ENCODE data around the gene PLCXD3.

PLCXD3 gene

GRCh38 chr5:41290810-41291209 lies 219.6 kb downstream of the PLCXD3 start:
- Histone ChIP-seq H3K27me3 (ENCODE audit: insufficient read depth, low read length, poor library complexity, severe bottlenecking) (no peaks in the 10 kb centered on the region), H2AFZ (ENCODE audit: low read length) (no peak overlapping the region), H3K79me2 (ENCODE audit: insufficient read depth, low read length) (no peaks in the 10 kb centered on the region), H3K36me3 (ENCODE audit: insufficient read depth, low read length) (no peaks in the 10 kb centered on the region), H3K9me2 (replicated peaks; ENCODE audit: low read depth, low read length) (no peaks in the 10 kb centered on the region), H3K4me2 (ENCODE audit: low read depth, low read length, poor library complexity, severe bottlenecking) (no peak overlapping the region), H3K9me3 (ENCODE audit: insufficient read depth, low read depth, low read length) (no peaks in the 10 kb centered on the region), H3F3A (ENCODE audit: low read depth) (no peaks in the 10 kb centered on the region), H3K4me1 (ENCODE audit: insufficient read depth, low read length, poor library complexity, severe bottlenecking) (no peaks in the 10 kb centered on the region), H3K4me3 (ENCODE audit: low read length, poor library complexity, severe bottlenecking) (no peak overlapping the region), H3K9ac (ENCODE audit: low read depth, low read length, poor library complexity, severe bottlenecking) (no peak overlapping the region), H4K20me1 (ENCODE audit: insufficient read depth, low read length, poor library complexity, severe bottlenecking) (no peaks in the 10 kb centered on the region)
- TF ChIP-seq EZH2phosphoT487 (IDR thresholded peaks at IDR 0.05; ENCODE audit: borderline replicate concordance), result no peak
- no peak for TF ChIP-seq CTCF (conservative IDR thresholded peaks at IDR 0.05; ENCODE audit: low read length)

- TF ChIP-seq CTCF (conservative IDR thresholded peaks at IDR 0.05; ENCODE audit: low read length), result no peak
- TF ChIP-seq EZH2phosphoT487 (IDR thresholded peaks at IDR 0.05; ENCODE audit: borderline replicate concordance), result no peak
- no peaks in the 10 kb centered on the region for H3K9me2 ChIP-seq (replicated peaks; ENCODE audit: low read depth, low read length)
- H3K9ac ChIP-seq (ENCODE audit: low read depth, low read length, poor library complexity, severe bottlenecking), result no peak overlapping the region
- no peak overlapping the region for H3K4me3 ChIP-seq (ENCODE audit: low read length, poor library complexity, severe bottlenecking)
- no peaks in the 10 kb centered on the region for H3K4me1 ChIP-seq (ENCODE audit: insufficient read depth, low read length, poor library complexity, severe bottlenecking)
- H3K9me3 ChIP-seq (ENCODE audit: insufficient read depth, low read depth, low read length), result no peaks in the 10 kb centered on the region
- no peak overlapping the region for H2AFZ ChIP-seq (ENCODE audit: low read length)
- H3K36me3 ChIP-seq (ENCODE audit: insufficient read depth, low read length), result no peaks in the 10 kb centered on the region
- no peaks in the 10 kb centered on the region for H3K27me3 ChIP-seq (ENCODE audit: insufficient read depth, low read length, poor library complexity, severe bottlenecking)
- H3F3A ChIP-seq (ENCODE audit: low read depth), result no peaks in the 10 kb centered on the region
- H4K20me1 ChIP-seq (ENCODE audit: insufficient read depth, low read length, poor library complexity, severe bottlenecking), result no peaks in the 10 kb centered on the region
- H3K4me2 ChIP-seq (ENCODE audit: low read depth, low read length, poor library complexity, severe bottlenecking), result no peak overlapping the region
- H3K79me2 ChIP-seq (ENCODE audit: insufficient read depth, low read length), result no peaks in the 10 kb centered on the region
Measured at GRCh38 chr5:41289970-41290464, 220.4 kb downstream of the PLCXD3 start.

GRCh38 chr5:41286696-41287095 lies 223.7 kb downstream of the PLCXD3 start:
- no peak overlapping the region for H3K9ac ChIP-seq (ENCODE audit: low read depth, low read length, poor library complexity, severe bottlenecking)
- H3K9me2 ChIP-seq (replicated peaks; ENCODE audit: low read depth, low read length), result no peaks in the 10 kb centered on the region
- H3F3A ChIP-seq (ENCODE audit: low read depth), result no peaks in the 10 kb centered on the region
- no peaks in the 10 kb centered on the region for H3K27me3 ChIP-seq (ENCODE audit: insufficient read depth, low read length, poor library complexity, severe bottlenecking)
- no peak overlapping the region for H3K4me2 ChIP-seq (ENCODE audit: low read depth, low read length, poor library complexity, severe bottlenecking)
- no peaks in the 10 kb centered on the region for H3K4me1 ChIP-seq (ENCODE audit: insufficient read depth, low read length, poor library complexity, severe bottlenecking)
- H3K4me3 ChIP-seq (ENCODE audit: low read length, poor library complexity, severe bottlenecking), result no peak overlapping the region
- H3K36me3 ChIP-seq (ENCODE audit: insufficient read depth, low read length), result no peaks in the 10 kb centered on the region
- TF ChIP-seq EZH2phosphoT487 (IDR thresholded peaks at IDR 0.05; ENCODE audit: borderline replicate concordance) (no peak), CTCF (conservative IDR thresholded peaks at IDR 0.05; ENCODE audit: low read length) (no peak)
- no peaks in the 10 kb centered on the region for H4K20me1 ChIP-seq (ENCODE audit: insufficient read depth, low read length, poor library complexity, severe bottlenecking)
- no peak overlapping the region for H2AFZ ChIP-seq (ENCODE audit: low read length)
- H3K9me3 ChIP-seq (ENCODE audit: insufficient read depth, low read depth, low read length), result no peaks in the 10 kb centered on the region
- no peaks in the 10 kb centered on the region for H3K79me2 ChIP-seq (ENCODE audit: insufficient read depth, low read length)
